Glomerular visceral epithelial cell (primary cell): ENCODE results near the gene ZNF768.

Experiments
- DNase-seq: peaks from one replicate; pipeline ENCODE4 v3.0.0-alpha.2; 2016; ENCODE audit errors: extremely low spot score

ZNF768 gene

DNA sequence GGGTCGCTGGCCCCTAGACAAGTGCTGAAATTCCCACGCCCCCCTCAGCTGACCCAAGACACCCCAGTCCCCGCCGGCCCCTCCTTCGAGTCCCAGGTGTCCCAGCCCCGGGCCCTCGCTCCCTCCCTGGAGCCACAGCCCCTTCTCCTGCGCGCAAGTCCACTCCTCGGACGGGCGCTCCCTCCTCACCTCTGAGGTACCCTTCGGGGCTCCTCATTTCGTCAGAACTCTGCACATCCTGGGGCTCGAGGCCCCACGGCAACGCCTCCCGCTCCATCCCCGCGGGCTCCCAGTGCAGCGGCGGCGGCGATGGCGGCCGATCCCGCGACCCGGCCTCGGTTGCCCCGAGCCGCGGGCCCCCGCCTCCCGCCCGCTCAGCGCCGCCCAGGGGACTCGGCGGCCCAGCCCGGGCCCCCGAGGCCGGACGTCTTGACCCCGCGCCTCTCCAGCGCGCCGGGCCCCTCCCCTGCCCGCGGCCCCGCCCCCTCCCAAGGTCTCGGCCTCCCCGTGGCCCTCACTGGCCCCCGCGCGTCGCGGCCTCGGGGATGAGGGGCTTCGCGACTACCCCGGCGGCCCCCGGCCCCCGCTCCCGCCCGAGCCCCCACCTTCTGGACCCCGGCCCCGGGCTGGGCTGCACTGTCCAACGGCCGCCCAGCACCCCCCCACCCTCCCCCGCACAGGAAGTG, at the start of gene ZNF768:
ZNF768 (minus strand) TSS at position 430 of the 686 bp plus-strand sequence; CDS start at position 277, 153 bp downstream.
- DNase-seq: no peak

DNA sequence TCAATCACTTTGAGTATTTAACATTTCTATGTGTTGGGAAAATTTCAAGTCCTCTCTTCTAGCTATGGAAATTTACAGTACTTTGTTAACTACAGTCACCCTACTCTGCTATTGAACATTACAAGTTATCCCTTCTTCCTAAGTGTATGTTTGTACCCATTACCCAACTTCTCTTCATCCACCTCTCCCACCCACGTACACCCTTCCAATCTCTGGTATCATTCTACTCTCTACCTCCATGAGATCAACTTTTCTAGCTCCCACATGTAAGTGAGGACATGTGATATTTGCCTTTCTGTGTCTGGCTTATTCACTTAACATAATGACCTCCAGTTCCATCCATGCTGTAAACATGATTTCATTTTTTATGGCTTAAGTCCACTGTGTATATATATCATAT, 48.3 kb upstream of the ZNF768 start:
- no peak for DNase-seq

DNA sequence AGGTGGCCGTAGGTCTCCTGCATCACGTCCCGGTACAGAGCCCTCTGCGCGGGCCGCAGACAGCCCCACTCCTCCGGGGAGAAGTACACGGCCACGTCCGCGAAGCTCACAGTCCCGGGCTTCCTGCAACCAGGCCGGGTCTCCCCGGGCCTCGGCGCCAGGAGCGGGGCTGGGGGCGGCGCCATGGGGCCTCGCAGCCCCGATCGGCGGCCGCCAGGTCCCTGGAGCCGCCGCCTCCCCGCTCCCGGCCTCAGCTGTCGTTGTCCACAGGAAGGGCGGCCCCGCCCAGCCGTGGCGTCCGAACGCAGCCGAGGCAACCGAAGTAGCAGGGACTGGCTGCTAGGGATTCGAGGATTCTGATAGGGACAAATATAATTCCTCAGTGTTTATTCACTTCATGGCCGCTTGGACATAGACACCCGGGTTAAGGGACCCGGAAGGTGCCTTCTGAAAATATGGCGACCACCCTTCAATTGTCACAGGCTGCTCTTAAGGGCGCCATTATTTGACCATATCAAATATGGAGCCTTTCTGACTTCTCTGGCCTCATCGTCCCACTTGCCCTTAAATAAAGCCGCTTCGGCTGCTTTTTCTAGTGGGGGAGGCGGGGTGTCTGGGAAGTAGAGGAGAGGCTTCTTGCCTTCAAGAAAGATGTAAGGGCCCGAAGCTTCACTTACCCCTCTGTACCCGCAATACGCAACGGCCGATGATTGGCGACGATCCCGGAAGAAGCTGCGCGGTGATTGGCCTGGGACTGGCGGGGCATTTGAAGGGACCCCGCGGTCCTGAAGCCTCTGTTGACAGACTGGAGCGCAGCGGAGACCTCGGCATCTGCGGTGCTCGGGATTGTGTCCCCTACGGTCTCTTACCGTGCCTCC, 45.3 kb upstream of the ZNF768 start, which contains the start of gene ZNF688:
ZNF688 (minus strand) TSS at position 270 of the 878 bp plus-strand sequence; CDS start at position 185, 85 bp downstream.
- peak; percentile 98 for DNase-seq

DNA sequence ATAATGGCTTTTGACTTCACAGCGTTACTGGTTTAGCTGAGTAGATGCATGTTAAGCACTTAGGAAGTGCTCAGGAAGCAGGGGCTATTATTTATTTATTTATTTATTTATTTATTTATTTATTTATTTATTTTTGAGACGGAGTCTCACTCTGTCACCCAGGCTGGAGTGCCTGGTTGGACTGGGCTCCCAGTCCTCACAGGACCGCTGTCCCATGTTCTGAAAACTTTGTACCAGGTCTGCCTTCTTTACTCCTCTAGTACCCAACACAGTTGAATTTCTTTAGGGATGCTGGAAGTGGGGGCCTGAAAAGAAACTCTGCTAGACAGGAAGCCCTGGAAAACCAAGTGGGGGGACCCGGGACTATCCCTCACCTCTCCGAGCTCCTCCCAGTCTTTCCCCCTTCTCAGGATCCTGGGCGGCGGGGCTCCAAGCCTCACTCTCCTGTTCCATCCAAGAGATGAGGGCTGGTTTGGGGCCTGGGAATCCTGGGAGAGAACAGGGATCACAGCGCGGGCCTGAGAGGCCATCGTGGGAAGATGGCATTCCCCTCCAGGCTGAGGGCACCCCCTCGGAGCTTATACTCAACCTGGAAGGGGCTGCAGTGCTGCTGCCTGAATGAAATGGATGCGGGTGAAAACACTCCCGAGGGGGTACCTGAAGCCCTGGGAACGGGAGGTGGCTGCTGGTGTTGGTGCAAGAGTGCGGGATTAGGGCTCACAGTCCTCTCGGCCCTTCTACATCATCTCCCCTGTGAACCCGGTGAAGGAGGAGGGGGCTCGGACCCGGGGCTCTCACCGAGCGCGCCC, 44.5 kb upstream of the ZNF768 start:
- no peak for DNase-seq

DNA sequence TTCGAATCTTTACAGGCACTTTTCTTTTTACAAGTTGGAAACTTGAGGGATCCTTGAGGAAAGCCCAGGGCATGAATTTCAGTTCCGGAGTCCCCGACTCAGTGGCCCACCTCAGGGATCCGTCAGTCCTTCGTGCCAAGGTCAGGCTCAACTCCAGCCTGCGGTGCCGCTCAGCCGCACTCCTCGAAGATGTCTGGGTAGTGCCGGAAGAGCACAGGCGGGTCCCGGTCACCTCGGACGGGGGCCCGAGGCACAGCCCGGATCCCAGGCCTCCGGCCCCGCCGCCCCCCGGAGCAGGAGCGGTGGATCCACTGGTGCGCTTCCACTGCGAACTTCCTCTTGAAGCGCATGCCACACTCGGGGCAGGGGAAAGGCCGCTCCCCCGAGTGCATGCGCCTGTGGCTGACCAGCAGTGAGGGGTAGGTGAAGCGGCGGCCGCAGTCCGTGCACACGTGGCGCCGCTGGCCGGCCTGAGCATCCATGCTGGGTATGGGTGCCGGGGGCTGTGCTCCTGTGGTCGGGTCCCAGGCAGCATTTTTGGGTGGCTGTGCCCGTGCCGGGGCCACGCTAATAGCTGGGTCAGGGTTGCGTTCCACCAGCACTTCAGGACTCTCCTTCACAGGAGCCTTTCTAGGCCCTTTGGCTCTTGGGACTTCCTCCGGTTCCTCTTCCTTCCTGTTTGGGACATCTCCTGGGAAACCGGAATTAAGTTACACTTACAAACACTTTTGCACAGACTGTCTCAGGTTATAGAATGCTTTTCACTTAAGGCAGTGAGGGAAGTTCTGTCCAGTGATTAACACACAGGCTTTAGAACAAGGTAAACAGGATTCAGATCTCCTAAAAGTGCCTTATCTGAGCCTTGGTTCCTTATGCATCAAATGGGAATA, 43.6 kb upstream of the ZNF768 start:
- DNase-seq: no peak

DNA sequence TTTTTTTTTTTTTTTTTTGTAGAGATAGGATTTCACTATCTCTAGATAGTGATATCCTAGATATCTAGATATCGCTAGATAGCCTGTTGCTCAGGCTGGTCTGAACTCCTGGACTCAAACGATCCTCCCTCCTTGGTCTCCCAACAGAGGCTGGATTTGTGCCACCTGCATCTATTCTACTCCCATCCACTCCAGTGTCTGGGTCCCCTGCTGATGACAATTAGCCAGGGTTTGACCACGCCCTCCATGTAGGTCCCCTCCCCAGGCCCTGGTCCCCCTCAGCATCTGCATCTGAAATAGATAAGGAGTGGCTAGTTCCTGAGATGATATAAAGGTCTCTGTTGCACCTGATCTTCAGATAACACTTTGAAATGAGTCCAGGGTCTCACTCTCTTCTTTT, 42.9 kb upstream of the ZNF768 start:
- DNase-seq: no peak

DNA sequence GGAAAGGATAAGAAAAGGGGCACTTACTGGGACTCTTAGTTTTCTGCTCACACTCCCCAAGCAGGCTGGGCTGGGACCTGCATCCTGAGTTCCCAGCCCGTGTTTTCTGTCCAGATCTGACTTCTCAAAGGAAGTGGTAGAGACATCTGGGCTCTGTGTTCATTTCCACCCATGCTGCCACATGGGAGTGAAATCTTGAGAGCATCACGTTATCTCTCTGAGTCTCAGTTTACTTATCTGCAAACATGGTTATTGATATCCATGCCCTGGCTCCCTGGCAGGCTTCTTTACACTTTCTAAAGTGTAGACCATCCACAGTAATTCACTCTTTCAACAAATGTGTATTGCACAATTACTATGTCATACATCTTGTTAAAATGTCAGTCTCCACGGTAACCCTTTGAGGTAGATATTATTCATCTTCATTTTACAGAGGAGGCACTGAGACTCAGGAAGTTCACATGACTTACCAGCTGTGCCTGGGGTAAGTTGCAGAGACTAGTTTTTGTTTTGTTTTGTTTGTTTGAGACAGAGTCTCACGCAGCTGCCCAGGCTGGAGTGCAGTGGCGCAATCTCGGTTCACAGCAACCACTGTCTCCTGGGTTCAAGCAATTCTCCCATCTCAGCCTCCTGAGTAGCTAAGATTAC, 41.7 kb upstream of the ZNF768 start:
- peak; percentile 49 for DNase-seq

DNA sequence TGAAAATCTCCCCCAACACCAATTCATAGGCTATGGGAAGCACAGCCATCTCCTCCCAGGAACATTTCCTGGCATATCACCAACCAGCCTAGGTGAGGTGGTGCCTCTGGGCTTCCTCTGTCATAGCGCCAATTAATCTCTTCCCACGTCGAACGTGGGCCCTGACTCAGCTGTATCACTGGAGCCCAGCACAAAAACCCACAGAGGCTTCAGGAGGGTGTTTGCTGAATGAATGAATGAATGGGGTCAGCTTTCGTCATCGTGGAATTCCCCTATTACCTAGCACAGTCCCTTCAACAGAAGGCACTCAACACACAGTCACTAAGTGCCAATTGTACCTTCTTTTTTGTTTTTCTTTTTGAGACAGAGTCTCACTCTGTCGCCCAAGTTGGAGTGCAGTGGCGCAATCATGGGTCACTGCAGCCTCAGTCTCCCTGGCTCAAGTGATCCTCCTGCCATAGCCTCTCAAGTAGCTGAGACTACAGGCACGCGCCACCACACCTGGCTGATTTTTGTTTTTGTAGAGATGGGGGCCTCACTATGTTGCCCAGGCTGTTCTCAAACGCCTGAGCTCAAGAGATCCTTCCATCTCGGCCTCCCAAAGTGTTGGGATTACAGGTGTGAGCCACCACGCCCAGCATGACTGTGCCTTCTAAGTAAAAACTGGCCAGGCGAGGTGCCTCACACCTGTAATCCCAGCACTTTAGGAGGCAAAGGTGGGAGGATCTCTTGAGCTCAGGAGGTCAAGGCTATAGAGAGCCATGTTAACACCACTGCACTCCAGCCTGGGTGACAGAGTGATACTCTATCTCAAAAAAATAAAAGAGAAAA, 41.0 kb upstream of the ZNF768 start:
- peak; percentile 53 for DNase-seq

DNA sequence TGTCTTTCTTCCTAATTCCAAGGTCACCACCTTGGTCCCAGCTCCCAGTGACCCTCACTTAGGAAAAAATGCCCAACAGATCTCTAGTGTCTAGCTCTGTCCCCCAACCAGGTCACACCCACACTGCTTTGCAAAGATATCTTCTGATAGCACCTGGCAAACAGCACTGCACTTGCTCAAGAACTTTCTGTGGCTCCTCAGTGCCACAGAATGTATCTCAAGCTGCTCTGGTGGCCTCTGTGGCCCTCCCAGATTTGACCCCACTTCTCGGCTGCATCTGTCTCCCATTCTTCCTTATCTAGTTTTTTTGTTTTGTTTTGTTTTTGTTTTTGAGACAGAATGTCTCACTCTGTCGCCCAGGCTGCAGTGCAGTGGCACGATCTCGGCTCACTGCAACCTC, 40.2 kb upstream of the ZNF768 start:
- DNase-seq: no peak

DNA sequence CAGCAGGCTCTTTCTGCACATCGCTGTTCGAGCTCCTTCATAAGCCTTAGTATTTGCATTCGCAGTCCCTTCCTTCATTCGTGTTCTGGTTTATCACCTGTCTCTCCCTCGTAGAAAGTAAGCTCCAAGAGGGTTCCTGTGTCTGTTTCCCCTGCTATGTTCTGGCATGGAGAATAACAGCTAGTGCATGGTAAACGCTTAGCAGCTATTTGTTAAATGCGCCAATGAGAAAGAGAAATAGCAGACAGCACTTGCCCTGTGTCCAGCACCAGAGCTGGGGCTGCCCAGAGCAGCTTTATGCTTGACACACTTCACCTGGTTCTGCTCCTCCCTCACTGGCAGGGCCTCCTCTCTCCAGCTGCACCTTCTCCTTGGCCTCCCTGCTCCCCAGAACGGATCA, 39.6 kb upstream of the ZNF768 start:
- no peak for DNase-seq

DNA sequence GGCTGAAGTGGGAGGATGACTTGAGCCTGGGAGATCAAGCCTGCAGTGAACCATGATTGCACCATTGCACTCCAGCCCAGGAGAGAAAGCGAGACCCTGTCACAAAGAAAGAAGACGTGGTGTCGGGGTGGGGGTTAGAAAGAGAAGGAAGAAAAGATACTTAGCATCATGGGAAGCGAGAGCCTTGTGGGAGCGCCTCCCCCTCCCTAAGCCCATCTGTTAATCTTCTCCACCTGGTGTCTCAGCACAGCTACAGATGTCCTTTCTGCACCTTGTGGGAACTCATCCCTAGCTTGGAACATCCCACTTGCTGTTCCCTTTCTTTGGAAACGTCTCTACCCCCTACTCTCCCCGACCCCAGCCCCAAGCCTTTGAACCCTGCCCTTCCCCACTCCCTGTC, 39.2 kb upstream of the ZNF768 start:
- no peak for DNase-seq

DNA sequence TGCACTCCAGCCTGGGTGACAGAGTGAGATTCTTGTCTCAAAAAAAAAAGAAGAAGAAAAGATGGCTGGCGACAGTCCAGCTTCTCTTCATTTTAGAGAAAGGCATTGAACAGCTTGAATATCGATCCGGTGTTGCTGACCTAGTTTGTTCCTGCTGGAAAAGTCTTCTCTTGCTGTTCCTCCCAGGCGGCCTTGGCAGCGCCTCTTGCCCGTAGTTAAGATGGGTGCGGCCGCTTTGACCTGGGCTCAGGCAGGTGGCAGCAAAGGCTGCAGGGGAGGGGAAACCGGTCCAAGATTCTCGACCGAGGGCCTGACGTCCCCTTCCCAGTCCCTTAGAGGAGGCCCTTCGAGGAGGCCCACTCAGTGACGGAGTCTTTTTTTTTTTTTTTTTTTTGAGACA, 35.7 kb upstream of the ZNF768 start:
- no peak for DNase-seq

DNA sequence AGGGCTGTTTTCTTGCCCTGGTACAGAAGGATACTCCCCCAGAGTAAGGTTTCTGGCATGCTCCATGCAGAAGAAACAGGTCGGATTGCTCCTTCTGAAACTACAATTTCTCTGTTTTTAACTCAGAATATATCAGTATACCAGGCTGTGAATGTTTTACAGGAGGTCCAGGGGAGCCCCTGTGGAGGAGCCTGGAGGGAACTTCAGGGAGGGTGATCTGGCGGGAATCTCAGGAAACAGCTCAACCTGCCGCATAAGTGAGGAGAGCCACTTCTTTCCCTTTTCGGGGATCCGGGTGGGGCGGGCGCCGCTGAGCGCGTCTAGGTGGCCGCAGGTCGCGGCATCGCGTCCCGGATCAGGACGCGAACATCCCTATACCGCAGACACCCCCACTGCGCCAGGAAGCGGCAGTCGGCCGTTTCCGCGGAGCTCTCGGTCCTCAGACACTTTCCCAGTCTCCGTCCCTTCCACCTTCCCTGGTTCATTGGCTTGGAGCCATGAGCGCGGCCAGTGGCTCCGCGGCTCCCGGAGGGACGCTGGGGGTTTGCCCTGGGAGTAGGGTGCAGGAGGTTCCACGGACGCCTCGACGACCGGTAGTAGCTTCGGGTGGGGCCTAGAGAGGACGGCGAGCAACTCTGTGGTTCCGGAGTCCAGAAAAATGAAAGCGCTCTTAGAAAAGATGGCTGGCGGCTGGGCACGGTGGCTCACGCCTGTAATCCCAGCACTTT, 34.9 kb upstream of the ZNF768 start:
- no peak for DNase-seq

DNA sequence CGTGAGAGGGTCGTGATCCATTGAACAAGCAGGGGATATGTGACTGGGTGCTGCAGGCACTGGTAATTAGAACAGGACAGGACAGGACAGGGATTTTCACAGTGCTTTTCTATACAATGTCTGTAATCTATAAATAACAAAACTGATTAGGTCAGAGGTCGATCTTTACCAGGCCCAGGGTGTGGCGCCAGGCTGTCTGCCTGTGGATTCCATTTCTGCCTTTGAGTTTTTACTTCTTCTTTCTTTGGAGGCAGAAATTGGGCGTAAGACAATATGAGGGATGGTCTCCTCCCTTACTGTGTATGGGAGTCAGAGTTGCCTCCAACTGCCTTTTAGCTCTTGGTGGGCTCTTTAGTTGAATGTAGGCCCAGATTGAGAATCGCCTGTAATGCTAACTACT, 33.3 kb upstream of the ZNF768 start:
- DNase-seq: no peak

DNA sequence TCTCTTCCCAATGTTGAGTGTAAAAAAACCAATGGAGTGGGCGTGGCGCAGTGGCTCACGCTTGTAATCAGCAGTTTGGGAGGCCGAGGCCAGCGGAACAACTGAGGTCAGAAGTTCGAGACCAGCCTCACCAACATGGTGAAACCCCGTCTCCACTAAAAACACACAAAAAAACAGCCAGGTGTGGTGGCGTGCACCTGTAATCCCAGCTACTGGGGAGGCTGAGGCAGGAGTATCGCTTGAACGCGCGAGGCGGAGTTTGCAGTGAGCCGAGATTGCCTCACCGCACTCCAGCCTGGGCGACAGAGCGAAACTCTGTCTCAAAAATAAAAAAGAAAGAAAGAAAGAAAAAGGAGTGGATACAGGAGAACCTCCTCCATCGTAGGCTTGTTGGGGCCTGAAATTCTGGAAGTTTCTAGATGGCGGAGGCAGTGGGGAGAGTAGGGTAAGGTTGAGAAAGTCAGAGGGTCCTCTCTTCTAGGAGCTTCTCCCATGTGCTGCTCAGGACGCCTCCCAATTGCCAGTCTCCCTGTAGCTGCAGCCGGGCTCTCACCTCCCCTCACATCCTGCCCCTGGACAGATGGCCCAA, 32.5 kb upstream of the ZNF768 start:
- no peak for DNase-seq

DNA sequence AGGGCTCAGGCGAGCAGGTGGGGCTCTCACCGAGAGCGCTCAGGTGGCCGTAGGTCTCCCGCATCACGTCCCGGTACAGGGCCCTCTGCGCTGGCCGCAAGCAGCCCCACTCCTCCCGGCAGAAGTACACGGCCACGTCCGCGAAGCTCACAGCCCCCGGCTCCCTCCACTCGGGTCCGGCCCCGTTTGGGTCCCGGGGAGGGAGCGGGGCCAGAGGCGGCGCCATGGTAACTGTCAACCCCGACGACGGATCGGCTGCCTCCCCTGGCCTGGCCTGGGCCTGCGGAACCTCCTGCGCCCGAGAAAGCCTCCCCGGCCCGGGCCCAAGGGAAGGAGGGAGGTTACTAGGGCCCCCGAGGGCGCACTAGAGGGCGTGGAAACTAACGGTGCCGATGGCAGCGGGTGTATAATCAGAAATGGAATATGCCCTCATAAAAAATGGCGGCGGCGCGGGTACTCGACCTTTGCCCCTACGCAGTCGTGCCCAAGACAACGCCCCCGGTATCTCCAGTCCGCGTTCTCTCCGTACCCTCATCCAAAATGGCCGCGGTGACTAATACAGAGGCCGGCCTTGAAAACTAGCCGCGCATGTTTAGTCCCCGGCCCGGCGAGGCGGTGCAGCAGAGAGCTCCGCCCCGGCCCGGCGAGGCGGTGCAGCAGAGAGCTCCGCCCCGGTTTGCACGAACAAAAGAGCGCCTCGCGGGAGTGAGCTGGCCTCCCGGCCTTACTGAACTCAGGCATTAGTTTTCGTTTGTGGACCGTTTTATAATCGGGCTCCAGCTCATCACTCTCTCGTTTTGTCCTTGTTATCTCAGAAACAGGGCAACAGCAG, 31.8 kb upstream of the ZNF768 start, which contains the start of gene ZNF764:
ZNF764 (minus strand) TSS at position 418 of the 832 bp plus-strand sequence; CDS start at position 226, 192 bp downstream.
- DNase-seq: peak; percentile 96

DNA sequence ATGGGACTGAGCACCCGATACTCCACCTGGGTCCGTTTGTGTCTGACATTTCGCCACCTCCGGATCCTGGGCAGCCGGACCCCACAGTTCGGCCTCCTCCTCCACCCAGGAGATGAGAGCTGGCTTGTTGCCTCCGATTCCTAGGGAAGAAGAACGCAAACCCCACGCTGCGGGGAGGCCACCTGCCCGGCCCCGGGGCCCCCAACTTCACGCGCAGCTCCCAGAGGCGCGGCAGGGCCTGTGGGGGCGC, 31.3 kb upstream of the ZNF768 start:
- DNase-seq: no peak

DNA sequence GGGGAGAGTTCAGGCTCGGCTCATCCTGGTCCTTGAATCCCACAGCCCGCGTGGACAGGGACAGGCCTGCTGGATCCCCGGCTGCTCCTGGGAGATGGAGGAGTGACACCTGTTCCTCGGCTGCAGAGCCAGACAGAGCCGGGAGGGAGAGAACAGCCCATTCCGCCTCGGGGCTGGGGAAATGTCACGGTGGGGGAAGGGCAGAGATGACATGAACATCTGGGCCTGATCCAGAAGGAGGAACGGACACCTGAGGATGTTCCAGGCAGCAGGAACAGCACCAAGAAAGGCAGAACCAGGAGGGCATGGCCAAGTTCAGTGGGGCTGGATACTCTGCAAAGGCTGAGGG, 29.7 kb upstream of the ZNF768 start:
- DNase-seq: no peak
